RPMI7951 (cell line): ENCODE results near the gene SKA2. TPM values are rescaled to one million over a fixed set of nuclear protein-coding genes. Genes with fewer than 3 reads are reported as not detected.
"Not testable (repeated sequence)": the region's sequence is repeated elsewhere in the genome, so short reads cannot be mapped to it uniquely, and the experiment has no call there.

Experiments
- DNase-seq: peaks from one replicate; pipeline ENCODE4 v3.0.0-alpha.2; 2012; ENCODE audit warnings: low read depth
- total RNA-seq: library from RNA; depleted of rRNA; stranded (reverse); fragments of >200 nt; shearing (Covaris generic); gene quantifications from 2 replicates; pipeline ENCODE4 v1.2.3, GENCODE V29; 2014

SKA2 gene
- total RNA-seq, 1 experiment from 2014 or later, result 147 TPM

- DNase-seq, result no peak
Observed at GRCh38 chr17:59151591-59151990, 3.4 kb downstream of the SKA2 start.

DNA sequence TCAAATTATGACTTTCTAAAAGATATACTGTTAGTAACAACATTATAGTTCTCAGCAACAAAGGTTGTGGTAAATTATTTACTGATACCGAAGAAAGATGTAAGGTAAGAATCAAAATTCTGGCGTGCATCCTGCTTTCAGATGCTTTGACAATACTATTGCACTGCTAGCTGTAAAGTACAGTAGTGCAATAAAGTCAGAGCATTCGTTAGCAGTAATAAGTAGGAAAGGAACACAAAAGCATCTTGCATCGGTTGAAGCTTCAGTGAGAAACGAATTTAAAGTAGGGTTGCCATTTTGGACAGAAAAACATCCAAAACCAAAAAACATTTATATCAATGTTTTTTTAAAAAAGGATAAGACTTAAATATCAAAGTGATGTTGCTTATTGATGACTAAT is 4.0 kb downstream of the SKA2 start:
- no peak for DNase-seq

GRCh38 chr17:59149841-59150511 is 5.0 kb downstream of the SKA2 start:
- DNase-seq, result no peak

DNA sequence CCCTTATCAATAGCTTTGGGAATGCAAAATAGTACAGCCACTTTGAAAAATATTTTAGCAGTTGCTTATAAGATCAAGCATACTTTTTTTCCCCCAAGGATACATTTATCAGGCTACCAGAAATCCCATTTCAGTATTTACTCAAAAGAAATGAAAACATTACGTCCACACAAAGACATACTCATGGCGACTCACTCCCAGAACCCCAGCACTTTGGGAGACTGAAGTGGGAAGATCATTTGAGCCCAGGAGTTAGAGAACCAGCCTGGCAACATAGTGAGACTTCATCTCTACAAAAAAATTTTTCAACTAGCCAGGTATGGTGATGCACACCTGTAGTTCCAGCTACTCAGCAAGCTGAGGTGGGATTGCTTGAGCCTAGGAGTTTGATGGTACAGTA is 5.9 kb downstream of the SKA2 start:
- peak; percentile 21 for DNase-seq

GRCh38 chr17:59145571-59146096 is 9.4 kb downstream of the SKA2 start:
- DNase-seq, result no peak

DNA sequence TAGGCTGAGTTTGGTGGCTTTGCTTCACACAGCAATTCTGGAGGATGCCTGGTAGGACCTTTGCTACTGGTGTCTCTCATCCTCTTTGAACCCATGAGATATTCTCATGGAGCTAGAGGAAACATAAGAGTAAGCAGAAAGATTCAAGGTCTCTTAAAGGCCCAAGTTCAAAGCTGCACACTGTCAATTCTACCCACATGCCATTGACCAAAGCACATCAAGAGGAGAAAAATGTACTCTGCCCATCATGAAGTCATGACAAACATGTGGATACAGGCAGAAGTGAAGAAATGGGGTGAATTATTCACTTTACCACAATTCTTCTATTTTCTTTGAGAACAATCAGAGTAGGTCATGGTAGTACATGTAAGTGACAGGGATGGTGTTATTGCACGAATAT is 13.1 kb downstream of the SKA2 start:
- DNase-seq, result no peak

- DNase-seq, result no peak
Observed at GRCh38 chr17:59139939-59140338, 15.0 kb downstream of the SKA2 start.

DNA sequence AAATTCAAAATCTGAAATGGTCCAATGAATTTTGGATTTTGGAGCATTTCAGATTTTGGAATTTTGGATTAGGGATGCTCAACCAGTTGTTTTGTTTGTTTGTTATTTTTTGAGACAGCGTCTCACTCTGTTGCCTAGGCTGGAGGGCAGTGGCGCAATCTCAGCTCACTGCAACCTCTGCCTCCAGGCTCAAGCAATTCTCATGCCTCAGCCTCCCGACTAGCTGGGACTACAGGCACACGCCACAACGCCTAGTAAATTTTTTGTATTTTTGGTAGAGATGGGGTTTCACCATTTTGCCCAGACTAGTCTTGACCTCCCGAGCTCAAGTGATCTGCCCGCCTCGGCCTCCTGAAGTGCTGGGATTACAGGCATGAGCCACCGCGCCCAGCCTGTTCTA is 16.6 kb downstream of the SKA2 start:
- not testable (repeated sequence) for DNase-seq

DNA sequence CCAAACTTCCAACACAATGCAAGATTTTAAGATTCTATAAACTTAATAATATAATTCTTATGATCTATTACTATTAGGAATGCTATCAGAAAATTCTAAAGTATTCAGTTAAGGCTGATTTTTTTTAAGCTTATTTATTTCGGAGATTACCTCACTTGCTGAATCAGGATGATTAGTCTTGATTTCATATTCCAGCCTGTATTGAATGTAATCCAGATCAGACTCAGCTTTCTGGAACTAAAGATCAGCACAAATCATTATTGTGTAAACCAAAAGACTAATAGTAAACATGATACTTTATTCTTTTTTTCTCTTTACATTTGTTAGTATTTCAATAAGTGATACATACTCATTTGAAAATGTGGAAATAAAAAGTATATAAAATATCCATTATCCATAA is 23.9 kb downstream of the SKA2 start:
- DNase-seq, result no peak

- no peak for DNase-seq
Observed at GRCh38 chr17:59129814-59130213, 25.2 kb downstream of the SKA2 start.

- no peak for DNase-seq
Observed at GRCh38 chr17:59126809-59127417, 28.1 kb downstream of the SKA2 start.

DNA sequence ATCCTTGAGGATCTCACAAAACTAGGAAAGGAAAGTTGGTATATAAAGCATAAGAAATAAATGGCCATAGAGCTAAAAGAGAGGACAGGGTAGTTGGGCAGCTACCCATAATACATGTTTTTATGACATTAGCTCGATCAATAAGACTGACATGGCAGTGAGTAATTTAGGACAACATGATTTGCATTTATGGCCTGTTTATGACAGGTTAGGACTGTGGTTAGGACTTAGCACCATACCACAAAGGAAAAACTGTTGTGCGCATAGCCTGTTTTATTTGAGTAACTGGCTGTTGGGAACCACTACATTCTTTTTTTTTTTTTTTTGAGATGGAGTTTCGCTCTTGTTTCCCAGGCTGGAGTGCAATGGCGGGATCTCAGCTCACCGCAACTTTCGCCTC is 30.3 kb downstream of the SKA2 start:
- DNase-seq, result no peak

- DNase-seq, result no peak
Observed at GRCh38 chr17:59121901-59122480, 33.0 kb downstream of the SKA2 start.

DNA sequence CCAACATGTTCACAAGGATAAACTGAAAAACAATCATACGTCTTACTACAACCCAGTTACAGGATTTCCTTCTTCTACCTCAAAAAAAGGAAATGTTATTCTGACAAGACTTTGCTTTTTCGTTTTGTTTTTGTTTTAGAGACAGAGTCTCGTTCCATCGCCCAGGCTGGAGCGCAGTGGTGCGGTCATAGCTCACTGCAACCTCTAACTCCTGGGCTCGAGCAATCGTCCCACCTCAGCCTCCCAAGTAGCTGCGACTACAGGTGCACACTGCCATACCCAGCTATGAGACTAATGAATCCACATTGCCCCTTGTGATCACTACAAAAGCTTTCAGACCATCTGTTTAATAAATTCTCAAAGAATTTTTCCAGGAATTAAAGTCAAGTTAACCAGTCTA is 39.5 kb downstream of the SKA2 start:
- no peak for DNase-seq

- no peak for DNase-seq
Observed at GRCh38 chr17:59111539-59111938, 43.4 kb downstream of the SKA2 start.

DNA sequence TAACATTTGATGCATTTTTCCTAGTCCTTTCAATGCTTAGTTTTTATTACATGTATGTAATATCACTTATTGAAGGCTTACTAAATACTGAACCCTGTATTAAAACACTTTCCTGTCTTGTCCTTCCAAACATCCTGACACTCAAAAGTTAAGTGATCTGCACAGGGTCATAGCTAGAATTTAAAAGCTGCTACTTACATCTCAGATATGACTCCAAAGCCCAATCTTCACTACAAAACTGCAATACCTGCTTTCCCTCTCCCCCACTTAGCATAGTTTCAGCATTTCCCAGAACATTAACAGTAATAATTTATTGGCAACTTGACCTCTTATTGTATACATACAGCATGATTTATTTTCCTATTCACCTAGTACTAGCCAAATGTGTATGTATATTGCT is 44.0 kb downstream of the SKA2 start:
- DNase-seq, result no peak

GRCh38 chr17:59108400-59109102 is 46.4 kb downstream of the SKA2 start:
- DNase-seq, result no peak

- DNase-seq, result no peak
Observed at GRCh38 chr17:59107306-59107670, 47.7 kb downstream of the SKA2 start.

DNA sequence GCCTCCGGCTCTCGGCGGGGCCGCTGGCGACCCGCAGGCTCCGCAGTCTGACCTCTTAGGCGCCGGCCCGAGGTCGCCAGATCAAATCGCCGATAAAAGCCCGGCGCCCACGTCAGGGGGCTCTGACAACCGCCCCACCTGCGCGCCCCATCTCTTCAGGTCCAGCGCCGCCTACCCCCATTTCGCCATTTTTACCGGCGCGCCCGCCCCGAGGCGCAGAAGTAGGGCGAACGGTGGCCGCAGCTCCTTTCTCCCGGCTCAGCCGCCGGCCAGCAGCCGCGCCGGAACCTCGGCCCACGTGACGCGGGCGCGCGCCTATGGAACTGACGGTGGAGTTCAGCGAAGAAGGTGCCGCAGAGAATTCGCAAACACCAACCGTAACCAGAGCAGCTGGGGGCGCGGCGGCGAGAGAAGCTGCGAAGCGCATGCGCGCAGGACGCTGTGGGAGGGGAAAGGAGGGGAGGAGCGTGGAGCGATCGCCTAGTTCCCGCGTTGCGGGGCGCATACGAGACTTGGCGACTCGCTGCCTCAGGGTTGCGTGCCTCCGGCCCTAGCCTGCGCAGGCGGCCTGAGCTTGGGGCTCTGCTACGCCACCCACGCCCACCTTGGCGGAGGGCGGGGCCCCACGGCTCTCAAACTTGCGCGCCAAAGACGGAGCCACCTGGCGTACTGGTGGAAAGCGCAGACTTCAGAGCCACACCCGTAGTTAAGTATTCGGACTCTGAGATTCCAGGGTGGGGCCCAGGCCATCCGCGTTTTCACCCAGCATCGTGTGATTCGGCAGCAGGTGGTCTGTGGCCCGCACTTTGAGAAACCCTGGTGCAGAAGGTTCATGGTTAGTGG is 48.3 kb downstream of the SKA2 start, which contains the start of gene TRIM37:
TRIM37 (minus strand) TSS at position 418 of the 843 bp plus-strand sequence. CDS start 419 bp downstream, outside the sequence.
- peak; percentile 95 for DNase-seq

DNA sequence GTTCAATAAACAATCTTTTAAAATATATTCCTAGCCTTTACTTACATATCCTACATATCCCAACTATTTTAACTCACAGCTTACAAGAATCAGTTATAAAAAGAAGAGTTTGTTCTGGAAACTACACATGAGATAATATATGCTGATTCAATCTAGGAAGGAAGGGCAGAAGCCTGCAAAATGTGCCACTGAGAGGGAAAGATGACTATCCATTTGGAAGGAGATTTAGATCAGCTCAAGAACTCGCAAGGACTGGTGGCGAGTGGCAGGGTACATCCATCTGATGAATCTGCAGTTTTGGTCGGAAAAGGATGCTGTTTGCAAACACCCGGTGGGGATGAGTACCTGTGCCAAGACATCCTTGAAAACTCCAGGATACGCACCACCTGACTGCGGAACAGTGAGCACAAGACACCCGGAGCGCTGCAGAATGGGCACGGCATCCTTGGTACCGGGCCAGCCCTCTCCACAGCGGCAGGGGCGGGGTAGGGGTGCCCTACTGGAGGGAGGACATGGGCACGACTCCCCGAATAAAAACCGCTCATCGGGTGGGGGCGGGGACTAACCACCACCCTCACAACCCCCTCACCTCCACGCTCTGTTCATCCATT is 49.0 kb downstream of the SKA2 start:
- DNase-seq, result peak; percentile 51

GRCh38 chr17:59101178-59101577 is 53.8 kb downstream of the SKA2 start:
- no peak for DNase-seq
